ENCODE data around the gene GTPBP8.

The GTPBP8 gene

DNA sequence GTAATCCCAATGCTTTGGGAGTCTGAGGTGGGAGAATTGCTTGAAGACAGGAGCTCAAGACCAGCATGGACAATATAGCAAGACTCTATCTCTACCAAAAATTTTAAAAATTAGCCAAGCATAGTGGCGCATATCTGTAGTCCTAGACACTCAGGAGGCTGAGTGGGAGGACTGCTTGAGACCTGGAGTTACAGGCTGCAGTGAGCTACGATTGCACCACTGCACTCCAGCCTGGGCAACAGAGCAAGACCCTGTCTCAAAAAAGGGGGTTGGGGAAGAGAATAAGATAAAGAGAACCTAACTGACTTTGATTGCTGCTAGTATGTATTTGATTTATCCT lies 16.6 kb upstream of the GTPBP8 start (continued):
- TF ChIP-seq ZNF521 (tag by site-specific recombination; IDR thresholded peaks at IDR 0.05), result no peak
- no peak for TF ChIP-seq ZNF785 (tag by site-specific recombination; IDR thresholded peaks at IDR 0.05)
- TF ChIP-seq, protein P1, sequence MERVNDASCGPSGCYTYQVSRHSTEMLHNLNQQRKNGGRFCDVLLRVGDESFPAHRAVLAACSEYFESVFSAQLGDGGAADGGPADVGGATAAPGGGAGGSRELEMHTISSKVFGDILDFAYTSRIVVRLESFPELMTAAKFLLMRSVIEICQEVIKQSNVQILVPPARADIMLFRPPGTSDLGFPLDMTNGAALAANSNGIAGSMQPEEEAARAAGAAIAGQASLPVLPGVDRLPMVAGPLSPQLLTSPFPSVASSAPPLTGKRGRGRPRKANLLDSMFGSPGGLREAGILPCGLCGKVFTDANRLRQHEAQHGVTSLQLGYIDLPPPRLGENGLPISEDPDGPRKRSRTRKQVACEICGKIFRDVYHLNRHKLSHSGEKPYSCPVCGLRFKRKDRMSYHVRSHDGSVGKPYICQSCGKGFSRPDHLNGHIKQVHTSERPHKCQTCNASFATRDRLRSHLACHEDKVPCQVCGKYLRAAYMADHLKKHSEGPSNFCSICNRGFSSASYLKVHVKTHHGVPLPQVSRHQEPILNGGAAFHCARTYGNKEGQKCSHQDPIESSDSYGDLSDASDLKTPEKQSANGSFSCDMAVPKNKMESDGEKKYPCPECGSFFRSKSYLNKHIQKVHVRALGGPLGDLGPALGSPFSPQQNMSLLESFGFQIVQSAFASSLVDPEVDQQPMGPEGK (tag by site-specific recombination; IDR thresholded peaks at IDR 0.05), result no peak
- TF ChIP-seq ZXDB (tag by site-specific recombination; IDR thresholded peaks at IDR 0.05), result no peak
- TF ChIP-seq ZNF292 (tag by site-specific recombination; IDR thresholded peaks at IDR 0.05; ENCODE audit: borderline replicate concordance, low read depth), result no peak
- TF ChIP-seq, protein P2, sequence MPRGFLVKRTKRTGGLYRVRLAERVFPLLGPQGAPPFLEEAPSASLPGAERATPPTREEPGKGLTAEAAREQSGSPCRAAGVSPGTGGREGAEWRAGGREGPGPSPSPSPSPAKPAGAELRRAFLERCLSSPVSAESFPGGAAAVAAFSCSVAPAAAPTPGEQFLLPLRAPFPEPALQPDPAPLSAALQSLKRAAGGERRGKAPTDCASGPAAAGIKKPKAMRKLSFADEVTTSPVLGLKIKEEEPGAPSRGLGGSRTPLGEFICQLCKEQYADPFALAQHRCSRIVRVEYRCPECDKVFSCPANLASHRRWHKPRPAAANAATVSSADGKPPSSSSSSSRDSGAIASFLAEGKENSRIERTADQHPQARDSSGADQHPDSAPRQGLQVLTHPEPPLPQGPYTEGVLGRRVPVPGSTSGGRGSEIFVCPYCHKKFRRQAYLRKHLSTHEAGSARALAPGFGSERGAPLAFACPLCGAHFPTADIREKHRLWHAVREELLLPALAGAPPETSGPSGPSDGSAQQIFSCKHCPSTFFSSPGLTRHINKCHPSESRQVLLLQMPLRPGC (tag by site-specific recombination; IDR thresholded peaks at IDR 0.05), result no peak
- TF ChIP-seq, protein P3, sequence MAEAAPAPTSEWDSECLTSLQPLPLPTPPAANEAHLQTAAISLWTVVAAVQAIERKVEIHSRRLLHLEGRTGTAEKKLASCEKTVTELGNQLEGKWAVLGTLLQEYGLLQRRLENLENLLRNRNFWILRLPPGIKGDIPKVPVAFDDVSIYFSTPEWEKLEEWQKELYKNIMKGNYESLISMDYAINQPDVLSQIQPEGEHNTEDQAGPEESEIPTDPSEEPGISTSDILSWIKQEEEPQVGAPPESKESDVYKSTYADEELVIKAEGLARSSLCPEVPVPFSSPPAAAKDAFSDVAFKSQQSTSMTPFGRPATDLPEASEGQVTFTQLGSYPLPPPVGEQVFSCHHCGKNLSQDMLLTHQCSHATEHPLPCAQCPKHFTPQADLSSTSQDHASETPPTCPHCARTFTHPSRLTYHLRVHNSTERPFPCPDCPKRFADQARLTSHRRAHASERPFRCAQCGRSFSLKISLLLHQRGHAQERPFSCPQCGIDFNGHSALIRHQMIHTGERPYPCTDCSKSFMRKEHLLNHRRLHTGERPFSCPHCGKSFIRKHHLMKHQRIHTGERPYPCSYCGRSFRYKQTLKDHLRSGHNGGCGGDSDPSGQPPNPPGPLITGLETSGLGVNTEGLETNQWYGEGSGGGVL (tag by site-specific recombination; IDR thresholded peaks at IDR 0.05), result no peak
- TF ChIP-seq ZNF610 (tag by site-specific recombination; IDR thresholded peaks at IDR 0.05; ENCODE audit: borderline replicate concordance), result no peak
- no peak for TF ChIP-seq ZNF426 (tag by site-specific recombination; IDR thresholded peaks at IDR 0.05)

DNA sequence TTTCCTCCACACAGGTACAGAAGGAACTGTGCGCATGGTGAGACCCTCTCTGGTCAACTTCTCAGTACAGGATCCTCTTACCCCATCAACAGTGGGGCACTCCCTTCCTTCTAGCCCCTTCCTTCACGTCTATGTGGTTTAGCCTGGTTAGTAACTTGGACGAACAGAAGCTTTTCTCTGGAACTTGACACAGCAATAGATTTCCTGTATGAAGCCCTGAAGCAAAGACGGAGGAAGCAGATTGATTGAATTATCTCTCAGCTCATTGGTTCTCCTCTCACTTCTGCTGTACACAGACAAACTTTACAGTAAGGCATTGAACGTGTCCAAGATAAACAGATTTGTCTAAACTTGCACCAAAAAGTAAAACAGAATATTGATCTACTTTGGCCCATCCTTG lies 15.9 kb upstream of the GTPBP8 start, which contains the start of gene CD200R1:
Gene CD200R1, minus strand, starts transcription at position 210 of the 400 bp plus-strand sequence. CDS start 246 bp downstream, outside the sequence.
- Histone ChIP-seq H3K27ac (ENCODE audit: extremely low read depth, low read depth, low read length) (no peak within 1 kb of the TSS), H3K9me3 (ENCODE audit: control insufficient read depth, insufficient read depth, low read depth, low read length) (no peaks in the 10 kb centered on the region), H3K4me1 (ENCODE audit: control insufficient read depth, insufficient read depth, low read length) (no peaks in the 10 kb centered on the region), H3K36me3 (ENCODE audit: control insufficient read depth in 2 of 2, insufficient read depth in 1 of 2, low read length in 2 of 2) (no peaks in the 10 kb centered on the region), H3K4me3 (ENCODE audit: low read depth, low read length) (no peak within 1 kb of the TSS)
- ChIA-PET POLR2A (no interaction called here), CTCF (no interaction called here)
- no peak for TF ChIP-seq ZNF473 (tag by site-specific recombination; IDR thresholded peaks at IDR 0.05)
- no peak for TF ChIP-seq ZNF416 (tag by site-specific recombination; IDR thresholded peaks at IDR 0.05)
- TF ChIP-seq, protein P4, sequence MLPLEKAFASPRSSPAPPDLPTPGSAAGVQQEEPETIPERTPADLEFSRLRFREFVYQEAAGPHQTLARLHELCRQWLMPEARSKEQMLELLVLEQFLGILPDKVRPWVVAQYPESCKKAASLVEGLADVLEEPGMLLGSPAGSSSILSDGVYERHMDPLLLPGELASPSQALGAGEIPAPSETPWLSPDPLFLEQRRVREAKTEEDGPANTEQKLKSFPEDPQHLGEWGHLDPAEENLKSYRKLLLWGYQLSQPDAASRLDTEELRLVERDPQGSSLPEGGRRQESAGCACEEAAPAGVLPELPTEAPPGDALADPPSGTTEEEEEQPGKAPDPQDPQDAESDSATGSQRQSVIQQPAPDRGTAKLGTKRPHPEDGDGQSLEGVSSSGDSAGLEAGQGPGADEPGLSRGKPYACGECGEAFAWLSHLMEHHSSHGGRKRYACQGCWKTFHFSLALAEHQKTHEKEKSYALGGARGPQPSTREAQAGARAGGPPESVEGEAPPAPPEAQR (tag by site-specific recombination; IDR thresholded peaks at IDR 0.05), result no peak
- no peak for TF ChIP-seq KLF7 (tag by site-specific recombination; IDR thresholded peaks at IDR 0.05; ENCODE audit: borderline replicate concordance)
- no peak for TF ChIP-seq ZNF837 (tag by site-specific recombination; IDR thresholded peaks at IDR 0.05)
- no peak for TF ChIP-seq ZNF391 (tag by site-specific recombination; IDR thresholded peaks at IDR 0.05; ENCODE audit: borderline replicate concordance, low read depth)
- no peak for TF ChIP-seq ZNF792 (tag by site-specific recombination; IDR thresholded peaks at IDR 0.05)
- no peak for TF ChIP-seq ZFP41 (tag by site-specific recombination; IDR thresholded peaks at IDR 0.05; ENCODE audit: borderline replicate concordance)
- TF ChIP-seq, protein P5, sequence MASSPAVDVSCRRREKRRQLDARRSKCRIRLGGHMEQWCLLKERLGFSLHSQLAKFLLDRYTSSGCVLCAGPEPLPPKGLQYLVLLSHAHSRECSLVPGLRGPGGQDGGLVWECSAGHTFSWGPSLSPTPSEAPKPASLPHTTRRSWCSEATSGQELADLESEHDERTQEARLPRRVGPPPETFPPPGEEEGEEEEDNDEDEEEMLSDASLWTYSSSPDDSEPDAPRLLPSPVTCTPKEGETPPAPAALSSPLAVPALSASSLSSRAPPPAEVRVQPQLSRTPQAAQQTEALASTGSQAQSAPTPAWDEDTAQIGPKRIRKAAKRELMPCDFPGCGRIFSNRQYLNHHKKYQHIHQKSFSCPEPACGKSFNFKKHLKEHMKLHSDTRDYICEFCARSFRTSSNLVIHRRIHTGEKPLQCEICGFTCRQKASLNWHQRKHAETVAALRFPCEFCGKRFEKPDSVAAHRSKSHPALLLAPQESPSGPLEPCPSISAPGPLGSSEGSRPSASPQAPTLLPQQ (tag by site-specific recombination; IDR thresholded peaks at IDR 0.05), result no peak
- TF ChIP-seq ZNF549 (tag by site-specific recombination; IDR thresholded peaks at IDR 0.05), result no peak

Measured in HEK293 (cell line).